KBM-7 (cell line): ENCODE measurements around the gene CECR2.
A peak's percentile ranks its signal among the peaks of the same experiment; 100 is the strongest.

Experiments
- DNase-seq: peaks from one replicate; pipeline ENCODE4 v3.0.0-alpha.2; 2015
- in situ Hi-C: fragments of 300-500 bp; cut with MboI; formaldehyde crosslinking; loops from 2 replicates; pipeline ENCODE4 v1.14.3; 2020; ENCODE audit warnings: low sequenced_read_pairs, low pct_unique_long_range_greater_than_20kb, mixed read lengths

Gene CECR2

DNA sequence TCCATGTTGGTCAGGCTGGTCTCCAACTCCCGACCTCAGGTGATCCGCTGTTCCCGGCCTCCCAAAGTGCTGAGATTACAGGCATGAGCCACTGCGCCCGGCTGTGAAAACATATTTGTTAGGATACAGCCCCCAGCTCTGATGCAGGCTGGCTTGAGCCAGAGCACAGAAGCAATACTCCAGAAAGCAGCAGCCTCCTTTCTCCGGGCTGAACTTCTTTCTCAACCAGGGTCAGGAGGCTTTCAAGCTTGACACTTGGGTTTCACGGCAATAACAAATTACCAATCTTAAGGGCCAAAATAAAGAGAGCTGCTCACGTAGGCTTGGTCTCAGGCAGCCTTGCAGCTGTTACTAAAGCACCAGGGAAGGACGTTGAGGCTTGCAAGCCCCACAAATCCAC, 10.8 kb upstream of the CECR2 start:
- in situ Hi-C loops = no loop called here
- no peak for DNase-seq

GRCh38 chr22:17359501-17359900, 9.8 kb upstream of the CECR2 start:
- DNase-seq = peak; percentile 75
- in situ Hi-C loops = no loop called here

- DNase-seq = no peak
- in situ Hi-C loops = no loop called here
These were observed 2.9 kb upstream of the CECR2 start for GRCh38 chr22:17366329-17366728.

GRCh38 chr22:17366830-17367229, 2.4 kb upstream of the CECR2 start:
- in situ Hi-C loops = no loop called here
- peak; percentile 45 for DNase-seq

DNA sequence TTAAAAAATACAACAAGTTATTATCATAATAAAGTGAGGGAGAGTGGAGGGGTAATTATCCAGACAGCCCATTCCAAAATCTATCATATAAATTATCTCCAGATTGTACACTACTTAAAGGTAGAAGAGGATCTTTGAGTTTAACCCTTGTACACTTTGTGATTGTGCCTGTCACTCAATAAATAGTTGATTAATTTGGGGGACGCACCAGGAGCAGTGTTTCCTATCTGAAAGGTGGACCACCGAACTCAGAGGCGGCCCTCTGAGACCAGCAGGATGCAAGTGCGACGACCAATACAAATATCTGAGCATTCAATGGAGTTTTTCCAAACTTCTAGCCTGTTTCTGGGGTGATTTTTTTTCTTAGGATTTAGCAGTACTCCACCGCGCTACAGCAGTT, 1.1 kb upstream of the CECR2 start:
- no peak for DNase-seq
- in situ Hi-C loops = no loop called here

DNA sequence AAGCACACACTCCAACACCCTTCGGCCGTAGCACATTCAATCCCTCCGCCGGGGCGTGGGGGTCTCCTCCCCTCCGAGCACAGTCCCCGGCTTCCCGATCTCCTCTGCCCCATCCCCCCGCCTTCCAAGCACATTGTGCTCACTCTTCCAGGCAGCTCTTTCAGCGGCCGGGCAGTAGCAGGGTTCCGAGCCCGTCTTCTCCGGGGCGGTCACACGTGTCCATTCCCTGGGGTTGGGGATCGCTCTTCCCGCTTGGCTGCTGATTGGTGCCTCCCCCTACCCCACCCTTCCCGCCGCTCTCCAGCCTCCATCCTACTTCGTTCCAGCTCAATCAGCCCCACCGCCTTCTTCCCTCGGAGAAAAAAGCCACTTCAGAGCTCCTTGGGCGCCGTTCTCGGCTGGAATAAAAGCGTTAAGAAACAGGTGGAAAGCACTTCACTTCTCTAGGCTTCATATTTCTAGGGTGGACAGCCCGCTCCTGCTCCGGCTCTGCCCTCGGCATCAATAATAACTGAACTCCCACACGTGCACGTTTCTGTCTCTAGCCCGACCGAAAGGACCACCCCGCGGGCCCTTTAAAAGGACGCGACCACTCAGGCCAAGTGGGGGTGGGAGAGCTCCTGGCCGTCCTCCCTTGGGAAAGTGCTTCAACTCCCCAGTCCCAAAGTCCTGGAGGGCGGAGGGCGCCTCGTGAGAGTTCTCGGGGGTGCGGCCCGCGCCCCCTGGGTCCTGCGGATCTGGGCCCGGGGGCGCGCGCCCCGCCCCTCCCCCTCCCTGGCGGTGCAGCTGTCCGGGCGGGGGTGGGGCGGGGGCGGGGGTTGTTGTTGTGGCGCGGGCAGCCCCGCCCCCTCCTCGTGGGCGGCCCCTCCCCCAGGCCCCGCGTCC, 464 bp upstream of the CECR2 start:
- in situ Hi-C loops = no loop called here
- peak; percentile 67 for DNase-seq

DNA sequence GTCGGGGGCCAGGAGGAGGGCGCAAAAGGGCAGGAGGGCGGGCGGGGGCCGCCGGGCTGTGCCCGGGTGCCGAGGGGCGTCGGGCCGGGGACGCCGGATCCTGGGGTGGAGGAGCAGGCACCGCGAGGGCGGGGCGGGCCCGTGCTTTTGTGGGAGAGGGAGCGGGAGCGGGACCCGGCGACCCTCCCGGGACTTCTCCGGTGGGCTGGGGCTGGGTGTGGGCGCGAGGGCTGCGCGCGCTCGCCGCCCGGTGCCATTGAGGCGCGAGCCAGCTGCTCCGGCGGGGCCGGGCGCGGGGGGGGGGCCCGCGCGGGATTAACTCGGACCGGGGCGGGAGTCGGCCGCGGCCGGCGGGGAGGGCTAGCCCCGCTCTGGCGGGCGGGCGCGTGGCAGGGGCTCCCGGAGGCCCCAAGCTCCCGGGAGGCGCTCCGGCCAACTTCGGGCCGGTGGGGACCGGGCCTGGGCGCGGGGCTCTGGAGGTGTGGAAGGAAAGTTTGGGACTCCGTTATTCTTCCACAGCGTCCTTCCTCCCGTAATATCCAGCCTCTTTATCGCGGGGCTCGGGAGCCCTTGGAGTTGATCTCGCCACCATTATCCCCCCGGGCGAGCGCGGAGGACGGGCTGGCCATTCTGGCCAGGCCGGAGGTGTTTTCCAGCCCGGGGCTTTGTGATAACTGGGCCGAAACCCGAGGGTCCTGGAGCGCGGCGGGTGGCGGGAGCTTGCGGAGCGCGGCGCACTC, 936 bp downstream of the CECR2 start:
- no peak for DNase-seq
- in situ Hi-C loops = no loop called here

DNA sequence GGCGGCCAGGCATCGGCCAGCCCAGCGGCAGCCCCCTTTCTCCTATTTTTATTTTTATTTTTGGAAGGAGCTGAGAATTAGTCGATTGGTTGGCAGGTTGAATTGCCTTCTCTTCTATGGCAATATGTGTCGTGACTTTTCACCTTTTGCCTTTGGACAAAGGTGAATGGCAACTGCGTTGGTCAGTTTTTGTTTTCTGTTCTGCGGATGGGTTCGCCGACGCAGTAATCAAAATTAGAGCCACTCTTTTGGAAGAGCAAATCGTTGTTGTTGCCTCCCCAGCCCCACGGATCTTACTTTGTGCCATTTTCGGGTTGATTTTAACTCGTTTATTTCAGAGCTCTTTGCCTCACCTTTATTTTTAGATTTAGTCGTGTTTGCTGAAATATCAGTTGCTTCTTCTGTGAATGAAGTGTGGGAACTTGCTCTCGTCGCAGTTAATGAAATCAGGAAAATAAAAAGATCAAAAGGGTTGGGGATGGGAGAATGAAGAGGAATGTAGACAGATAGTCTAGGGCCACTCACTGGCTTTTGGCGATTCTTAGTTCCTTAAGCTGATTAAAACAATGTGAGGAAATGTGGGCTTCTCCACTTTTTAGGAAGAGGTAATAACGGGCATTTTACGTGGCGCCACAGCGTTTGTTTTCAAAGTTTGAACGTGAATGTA, 1.6 kb downstream of the CECR2 start:
- in situ Hi-C loops = no loop called here
- DNase-seq = no peak

DNA sequence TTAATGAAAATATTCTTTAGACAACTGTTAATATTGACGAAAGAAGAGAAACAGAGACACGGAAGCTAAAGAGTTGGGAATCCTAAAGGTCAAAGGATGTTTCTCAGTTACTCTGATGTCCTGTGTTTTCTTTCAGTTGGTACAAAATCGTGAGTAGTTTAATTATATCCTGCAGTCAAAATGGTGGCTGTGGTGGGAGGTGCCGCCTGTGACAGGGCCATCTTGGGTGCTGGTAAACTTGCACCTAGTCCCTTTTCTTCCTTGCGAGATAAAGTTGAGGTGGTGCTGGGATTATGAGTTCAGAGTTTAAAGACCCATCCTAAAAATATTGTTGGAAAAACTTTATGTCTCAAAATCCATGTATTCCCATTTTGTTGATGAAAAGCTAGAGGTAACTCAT, 2.2 kb downstream of the CECR2 start:
- no peak for DNase-seq
- in situ Hi-C loops = no loop called here

- DNase-seq = no peak
- in situ Hi-C loops = no loop called here
These were observed 4.6 kb downstream of the CECR2 start for GRCh38 chr22:17373855-17374254.

DNA sequence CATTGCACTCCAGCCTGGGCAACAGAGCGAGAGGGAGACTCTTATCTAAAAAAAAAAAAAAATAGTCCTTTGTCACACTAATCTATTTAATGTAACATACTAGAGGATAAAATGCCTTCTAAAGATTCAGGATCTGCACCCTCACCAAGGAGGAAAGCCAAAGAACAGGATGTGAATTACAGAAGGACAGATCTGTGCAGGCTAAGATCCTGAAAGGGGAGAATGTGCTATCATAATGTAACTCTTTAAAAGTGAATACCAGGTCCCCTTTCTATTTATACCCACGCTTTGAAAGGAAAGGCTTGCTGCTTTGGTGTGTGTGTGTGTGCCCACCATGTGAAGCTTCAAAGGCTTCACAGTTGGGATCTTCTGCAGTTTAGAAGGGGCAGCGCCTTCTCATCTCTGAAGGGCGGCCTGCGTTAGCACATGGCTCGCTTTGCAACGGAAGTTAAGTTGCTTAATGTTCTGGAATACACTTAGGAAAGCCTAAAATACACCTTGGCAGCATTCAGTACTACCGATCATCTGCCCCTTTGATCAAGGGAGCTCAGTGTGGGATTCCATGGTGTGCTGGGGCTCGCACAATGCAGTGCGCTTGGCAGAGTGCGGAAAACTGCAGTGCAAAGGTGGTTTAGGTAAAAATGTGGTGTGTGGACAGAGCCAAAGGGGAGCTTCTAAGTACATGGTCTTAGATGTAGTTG, 6.8 kb downstream of the CECR2 start:
- DNase-seq = no peak
- in situ Hi-C loops = no loop called here

DNA sequence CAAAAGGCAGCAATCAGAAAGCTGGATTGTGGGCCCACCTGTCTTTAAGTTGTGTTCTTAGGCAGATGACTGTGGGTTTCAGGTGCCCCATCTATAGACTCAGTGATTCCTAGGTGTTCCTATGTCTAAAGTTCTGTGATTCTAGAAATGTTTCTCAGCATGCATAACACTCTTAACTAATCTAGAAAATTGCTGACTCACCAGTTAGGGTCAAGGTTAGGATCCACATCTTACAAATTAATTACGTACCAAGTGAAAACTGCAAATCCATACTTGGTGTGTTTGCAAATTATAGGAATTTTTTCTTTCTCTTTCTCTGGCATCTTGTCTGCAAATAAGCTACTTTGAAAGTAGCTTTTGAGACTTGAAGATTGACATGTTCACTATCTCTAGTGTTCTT, 7.7 kb downstream of the CECR2 start:
- in situ Hi-C loops = no loop called here
- no peak for DNase-seq

DNA sequence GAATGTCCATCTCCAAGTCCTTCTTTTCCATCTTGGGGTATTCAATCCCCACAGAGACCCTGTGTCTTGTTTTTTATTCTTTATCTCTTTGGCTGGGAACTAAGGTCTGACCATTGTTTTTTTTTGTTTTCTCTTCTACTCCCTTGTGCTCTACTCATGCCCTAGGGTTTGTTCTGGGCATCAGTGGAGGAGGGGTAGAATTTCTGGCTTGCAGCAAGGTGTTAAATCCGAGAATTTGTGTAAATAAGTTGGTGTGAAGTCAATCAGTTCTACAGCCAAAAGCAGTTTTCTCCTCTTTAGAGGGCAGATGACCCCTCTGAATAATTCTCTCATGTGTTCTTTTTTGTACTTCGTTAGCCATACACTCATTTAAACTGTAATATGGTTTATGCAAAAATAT, 10.7 kb downstream of the CECR2 start:
- in situ Hi-C loops = no loop called here
- no peak for DNase-seq

GRCh38 chr22:17380359-17381087, 11.3 kb downstream of the CECR2 start:
- DNase-seq = no peak
- in situ Hi-C loops = no loop called here

- DNase-seq = no peak
- in situ Hi-C loops = no loop called here
These were observed 12.1 kb downstream of the CECR2 start for GRCh38 chr22:17381192-17381913.

- in situ Hi-C loops = no loop called here
- no peak for DNase-seq
These were observed 15.5 kb downstream of the CECR2 start for GRCh38 chr22:17384612-17385330.

GRCh38 chr22:17387356-17387755, 18.1 kb downstream of the CECR2 start:
- in situ Hi-C loops = no loop called here
- peak; percentile 21 for DNase-seq

DNA sequence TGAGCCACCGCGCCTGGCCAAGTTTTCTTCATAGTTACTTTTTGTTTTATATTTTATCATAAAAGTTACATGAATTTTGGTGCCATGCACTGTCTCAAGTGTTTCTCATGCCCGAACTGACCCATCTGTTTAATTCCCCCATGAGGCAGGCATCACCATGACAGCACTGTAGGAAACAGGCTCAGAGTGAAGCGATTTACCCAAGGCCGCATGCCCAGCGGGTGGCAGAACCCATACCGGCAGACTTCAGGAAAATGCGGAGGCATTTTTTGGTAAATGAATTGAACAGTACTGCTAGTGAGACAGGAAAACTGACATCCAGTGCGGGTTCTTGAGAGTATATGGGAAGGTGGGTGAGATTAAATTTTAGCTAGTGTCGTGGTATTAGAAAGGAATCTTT, 19.0 kb downstream of the CECR2 start:
- in situ Hi-C loops = no loop called here
- no peak for DNase-seq
